ENCODE data around the gene BAIAP2. TPM values are rescaled to one million over a fixed set of nuclear protein-coding genes. Genes with fewer than 3 reads are reported as not detected.
"Not testable (repeated sequence)": the region's sequence is repeated elsewhere in the genome, so short reads cannot be mapped to it uniquely, and the experiment has no call there.

The BAIAP2 gene
- total RNA-seq, 1 experiment from 2014 or later, result 67.0 TPM

DNA sequence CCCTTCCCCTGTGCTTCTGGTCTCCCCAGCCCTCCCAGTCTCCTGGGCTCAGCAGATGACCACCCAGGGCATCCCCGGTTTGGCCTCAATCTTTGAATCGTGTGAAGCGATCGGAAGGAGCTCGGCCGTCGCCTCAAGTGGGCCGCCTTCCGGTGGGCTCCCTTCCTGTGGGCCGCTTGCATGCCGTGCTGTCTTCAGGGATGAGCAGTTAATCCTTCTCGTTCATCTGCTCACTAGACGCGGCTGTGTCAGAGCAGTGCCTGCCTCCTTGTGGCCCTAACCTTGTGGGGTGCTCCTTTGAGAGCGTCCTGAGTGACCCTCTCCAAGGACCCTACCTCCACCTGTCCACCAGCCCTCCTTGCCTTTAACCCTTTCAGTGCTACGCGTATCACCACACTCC, 40.4 kb downstream of the BAIAP2 start:
- TF ChIP-seq, protein P1, sequence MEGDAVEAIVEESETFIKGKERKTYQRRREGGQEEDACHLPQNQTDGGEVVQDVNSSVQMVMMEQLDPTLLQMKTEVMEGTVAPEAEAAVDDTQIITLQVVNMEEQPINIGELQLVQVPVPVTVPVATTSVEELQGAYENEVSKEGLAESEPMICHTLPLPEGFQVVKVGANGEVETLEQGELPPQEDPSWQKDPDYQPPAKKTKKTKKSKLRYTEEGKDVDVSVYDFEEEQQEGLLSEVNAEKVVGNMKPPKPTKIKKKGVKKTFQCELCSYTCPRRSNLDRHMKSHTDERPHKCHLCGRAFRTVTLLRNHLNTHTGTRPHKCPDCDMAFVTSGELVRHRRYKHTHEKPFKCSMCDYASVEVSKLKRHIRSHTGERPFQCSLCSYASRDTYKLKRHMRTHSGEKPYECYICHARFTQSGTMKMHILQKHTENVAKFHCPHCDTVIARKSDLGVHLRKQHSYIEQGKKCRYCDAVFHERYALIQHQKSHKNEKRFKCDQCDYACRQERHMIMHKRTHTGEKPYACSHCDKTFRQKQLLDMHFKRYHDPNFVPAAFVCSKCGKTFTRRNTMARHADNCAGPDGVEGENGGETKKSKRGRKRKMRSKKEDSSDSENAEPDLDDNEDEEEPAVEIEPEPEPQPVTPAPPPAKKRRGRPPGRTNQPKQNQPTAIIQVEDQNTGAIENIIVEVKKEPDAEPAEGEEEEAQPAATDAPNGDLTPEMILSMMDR (IDR thresholded peaks at IDR 0.05; ENCODE audit: unreplicated experiment), result no peak
- Mint-ChIP-seq H3K4me1 (ENCODE audit: insufficient read depth, unreplicated experiment) (peaks cover 32% of the 10 kb centered on the region), H3K4me3 (ENCODE audit: unreplicated experiment) (no peak overlapping the region), H3K27me3 (ENCODE audit: insufficient read depth, unreplicated experiment) (no peaks in the 10 kb centered on the region), H3K27ac (ENCODE audit: low read depth, unreplicated experiment) (peak overlapping the region; percentile 57), H3K36me3 (ENCODE audit: insufficient read depth, unreplicated experiment) (peaks cover 72% of the 10 kb centered on the region), H3K9me3 (ENCODE audit: unreplicated experiment) (no peaks in the 10 kb centered on the region)
- no TSS peak for BruUV-seq (replicated peaks)
- ChIA-PET POLR2A (interaction anchor here (2.1 kb wide), 1 partner anchor 18 kb away, joined by 4 read pairs; no protein-coding TSS in a partner anchor), CTCF (interaction anchor here (0.6 kb wide), 1 partner anchor 104 kb away, joined by 3 read pairs; no protein-coding TSS in a partner anchor)
- intact Hi-C loops (cut with micrococcal nuclease), result no loop called here
- DNase-seq (ENCODE audit: unreplicated experiment), result no peak

DNA sequence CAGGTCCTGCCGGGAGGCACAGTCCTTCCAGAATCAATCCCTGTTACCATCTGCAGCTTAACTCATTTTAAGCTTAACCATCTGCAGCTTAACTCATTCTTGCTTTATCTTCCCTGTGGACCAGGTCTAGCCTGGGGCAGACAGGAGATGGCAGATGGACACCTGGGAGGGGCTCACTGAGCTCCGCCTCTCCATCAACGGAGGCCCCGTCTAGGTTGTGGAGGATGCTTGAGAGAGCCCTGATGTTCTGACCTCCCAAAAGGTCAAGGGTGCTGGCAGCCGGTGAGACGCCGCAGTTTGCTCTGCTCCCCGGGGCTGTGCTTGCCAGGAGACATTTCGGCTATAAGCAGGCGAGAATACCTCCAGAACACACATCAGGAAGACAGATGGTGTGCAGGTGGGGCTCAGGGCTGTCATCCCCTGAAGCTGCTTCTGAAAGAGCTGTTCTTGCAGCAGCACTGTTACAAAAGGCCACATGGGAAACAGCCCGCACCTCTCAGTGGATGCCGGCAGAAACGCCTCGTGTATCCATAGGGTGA, 41.3 kb downstream of the BAIAP2 start:
- POLR2A ChIA-PET, result interaction anchor here (0.7 to 2.1 kb wide), 4 partner anchors 14 to 32 kb away, joined by 3 to 4 read pairs (median 3); no protein-coding TSS in a partner anchor
- CTCF ChIA-PET, result interaction anchor here (0.7 to 1.0 kb wide), 3 partner anchors 19 to 52 kb away, joined by 4 to 5 read pairs (median 4); no protein-coding TSS in a partner anchor
- H3K36me3 Mint-ChIP-seq (ENCODE audit: insufficient read depth, unreplicated experiment), result peaks cover 70% of the 10 kb centered on the region
- H3K4me1 Mint-ChIP-seq (ENCODE audit: insufficient read depth, unreplicated experiment), result peaks cover 28% of the 10 kb centered on the region
- no peak overlapping the region for H3K4me3 Mint-ChIP-seq (ENCODE audit: unreplicated experiment)
- peak overlapping the region; percentile 57 for H3K27ac Mint-ChIP-seq (ENCODE audit: low read depth, unreplicated experiment)
- H3K27me3 Mint-ChIP-seq (ENCODE audit: insufficient read depth, unreplicated experiment), result no peaks in the 10 kb centered on the region
- no peaks in the 10 kb centered on the region for H3K9me3 Mint-ChIP-seq (ENCODE audit: unreplicated experiment)
- no peak for DNase-seq (ENCODE audit: unreplicated experiment)
- intact Hi-C loops (cut with micrococcal nuclease), result no loop called here
- no TSS peak for BruUV-seq (replicated peaks)
- TF ChIP-seq, protein P1 (IDR thresholded peaks at IDR 0.05; ENCODE audit: unreplicated experiment), result no peak

DNA sequence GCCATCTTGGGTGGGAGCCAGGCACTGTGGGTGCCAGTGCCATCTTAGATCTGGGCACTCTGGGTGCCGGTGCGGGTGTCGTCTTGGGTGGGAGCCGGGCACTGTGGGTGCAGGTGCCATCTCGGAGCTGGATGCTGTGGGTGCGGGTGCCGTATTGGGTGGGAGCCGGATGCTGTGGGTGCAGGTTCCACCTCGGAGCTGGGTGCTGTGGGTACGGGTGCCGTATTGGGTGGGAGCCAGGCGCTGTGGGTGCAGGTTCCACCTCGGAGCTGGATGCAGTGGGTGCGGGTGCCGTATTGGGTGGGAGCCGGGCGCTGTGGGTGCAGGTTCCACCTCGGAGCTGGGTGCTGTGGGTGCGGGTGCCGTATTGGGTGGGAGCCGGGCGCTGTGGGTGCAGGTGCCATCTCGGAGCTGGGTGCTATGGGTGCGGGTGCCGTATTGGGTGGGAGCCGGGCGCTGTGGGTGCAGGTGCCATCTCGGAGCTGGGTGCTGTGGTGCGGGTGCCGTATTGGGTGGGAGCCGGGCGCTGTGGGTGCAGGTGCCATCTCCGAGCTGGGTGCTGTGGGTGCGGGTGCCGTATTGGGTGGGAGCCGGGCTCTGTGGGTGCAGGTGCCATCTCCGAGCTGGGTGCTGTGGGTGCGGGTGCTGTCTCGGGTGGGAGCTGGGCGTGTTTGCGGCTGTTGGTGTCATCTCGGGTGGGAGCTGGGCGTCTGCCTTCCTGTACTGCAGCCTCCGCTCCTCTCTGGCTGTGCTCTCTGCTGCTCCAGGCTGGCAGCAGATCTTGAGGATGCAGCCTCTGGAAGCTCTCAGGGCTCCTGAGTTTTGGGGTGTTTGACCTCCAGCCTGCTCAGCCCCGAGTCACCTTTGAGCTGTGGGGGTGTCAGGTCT, 43.3 kb downstream of the BAIAP2 start:
- H3K27ac Mint-ChIP-seq (ENCODE audit: low read depth, unreplicated experiment); DNase-seq (ENCODE audit: unreplicated experiment); H3K4me3 Mint-ChIP-seq (ENCODE audit: unreplicated experiment); H3K9me3 Mint-ChIP-seq (ENCODE audit: unreplicated experiment); H3K27me3 Mint-ChIP-seq (ENCODE audit: insufficient read depth, unreplicated experiment); intact Hi-C loops (cut with micrococcal nuclease); BruUV-seq (replicated peaks): not testable (repeated sequence)
- peaks cover 53% of the 10 kb centered on the region for H3K36me3 Mint-ChIP-seq (ENCODE audit: insufficient read depth, unreplicated experiment)
- ChIA-PET POLR2A (interaction anchor here (0.6 to 1.3 kb wide), 2 partner anchors 17 to 99 kb away, joined by 3 to 5 read pairs; no protein-coding TSS in a partner anchor), CTCF (interaction anchor here (0.8 kb wide), 1 partner anchor 17 kb away, joined by 6 read pairs; no protein-coding TSS in a partner anchor)
- peaks cover 16% of the 10 kb centered on the region for H3K4me1 Mint-ChIP-seq (ENCODE audit: insufficient read depth, unreplicated experiment)

DNA sequence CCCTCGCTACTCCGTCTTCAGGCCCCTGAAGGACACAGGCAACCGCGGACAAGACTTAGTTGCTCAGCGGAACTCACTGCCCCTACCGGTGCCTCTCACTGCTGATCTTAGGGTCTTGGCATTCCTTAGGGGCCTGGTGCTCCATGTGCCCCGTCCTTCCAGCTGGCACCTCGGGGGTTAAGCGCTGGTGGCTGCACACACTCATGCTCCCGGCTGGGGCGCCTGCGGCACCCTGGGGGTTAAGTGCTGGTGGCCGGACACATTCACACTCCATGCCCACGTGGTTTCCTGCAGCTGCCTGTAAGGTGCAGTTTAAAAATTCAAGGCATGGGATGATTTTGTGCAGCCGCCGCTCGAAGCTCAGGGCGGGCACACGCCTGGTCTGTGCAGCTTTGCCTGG, 45.1 kb downstream of the BAIAP2 start:
- DNase-seq (ENCODE audit: unreplicated experiment), result no peak
- no peaks in the 10 kb centered on the region for H3K9me3 Mint-ChIP-seq (ENCODE audit: unreplicated experiment)
- CTCF ChIA-PET, result interaction anchor here (0.7 kb wide), 1 partner anchor 58 kb away, joined by 4 read pairs; no protein-coding TSS in a partner anchor

More for the DNA sequence above, 45.1 kb downstream of the BAIAP2 start:
- Mint-ChIP-seq H3K27me3 (ENCODE audit: insufficient read depth, unreplicated experiment) (no peaks in the 10 kb centered on the region), H3K27ac (ENCODE audit: low read depth, unreplicated experiment) (peak overlapping the region; percentile 73), H3K4me1 (ENCODE audit: insufficient read depth, unreplicated experiment) (peaks cover 1% of the 10 kb centered on the region), H3K4me3 (ENCODE audit: unreplicated experiment) (no peak overlapping the region), H3K36me3 (ENCODE audit: insufficient read depth, unreplicated experiment) (peaks cover 37% of the 10 kb centered on the region)
- no TSS peak for BruUV-seq (replicated peaks)
- intact Hi-C loops (cut with micrococcal nuclease), result no loop called here
- POLR2A ChIA-PET, result interaction anchor here (0.7 kb wide), 1 partner anchor 59 kb away, joined by 3 read pairs; no protein-coding TSS in a partner anchor
- TF ChIP-seq, protein P1 (IDR thresholded peaks at IDR 0.05; ENCODE audit: unreplicated experiment), result no peak

Measured in MCF 10A (cell line).